ENCODE results near the gene CITED2.

CITED2 gene

GRCh38 chr6:139386404-139386803 lies 12.0 kb upstream of the CITED2 start:
- no peak overlapping the region for H3K4me3 ChIP-seq (ENCODE audit: low read depth, low read length)

GRCh38 chr6:139381216-139381865 lies 6.9 kb upstream of the CITED2 start:
- H3K4me3 ChIP-seq (ENCODE audit: low read depth, low read length), result no peak overlapping the region

- H3K4me3 ChIP-seq (ENCODE audit: low read depth, low read length), result no peak overlapping the region
Observed at GRCh38 chr6:139380611-139381010, 6.2 kb upstream of the CITED2 start.

- no peak overlapping the region for H3K4me3 ChIP-seq (ENCODE audit: low read depth, low read length)
Observed at GRCh38 chr6:139380168-139380567, 5.7 kb upstream of the CITED2 start.

GRCh38 chr6:139378882-139379341 lies 4.5 kb upstream of the CITED2 start:
- no peak overlapping the region for H3K4me3 ChIP-seq (ENCODE audit: low read depth, low read length)

DNA sequence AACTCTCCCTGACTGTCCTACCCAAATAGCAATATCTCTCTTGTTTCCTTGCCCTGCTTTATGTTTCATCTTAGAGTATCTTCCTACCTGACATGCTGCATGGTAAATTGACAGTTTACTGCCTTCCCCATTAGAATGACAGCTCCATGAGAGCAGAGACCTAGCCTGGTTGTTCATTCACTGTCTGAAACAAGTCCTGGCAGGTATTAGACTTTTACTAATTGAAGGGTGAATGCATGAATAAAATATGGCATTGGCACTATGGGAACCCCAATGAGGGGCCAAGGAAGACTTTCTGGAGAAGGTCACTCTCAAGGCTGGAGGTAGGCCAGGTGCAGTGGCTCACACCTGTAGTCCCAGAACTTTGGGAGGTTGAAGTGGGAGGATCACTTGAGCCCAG lies 3.8 kb upstream of the CITED2 start:
- H3K4me3 ChIP-seq (ENCODE audit: low read depth, low read length), result no peak overlapping the region

GRCh38 chr6:139376604-139377218 lies 2.3 kb upstream of the CITED2 start:
- no peak overlapping the region for H3K4me3 ChIP-seq (ENCODE audit: low read depth, low read length)

DNA sequence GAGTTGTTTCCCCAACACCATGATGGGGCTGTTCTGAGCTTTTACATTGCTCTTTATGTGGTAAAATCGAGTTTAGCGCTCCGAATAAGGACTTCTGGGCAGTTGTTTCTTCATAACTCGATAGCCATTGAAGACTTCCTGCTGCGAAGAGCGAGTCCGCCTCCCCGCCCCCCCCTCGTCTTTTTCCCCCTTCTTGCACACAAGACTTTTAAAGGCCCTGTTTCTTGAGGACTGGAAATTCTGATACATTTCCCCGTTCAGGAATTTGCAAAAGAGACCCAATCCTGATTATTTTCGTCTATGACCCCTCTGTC lies 1.5 kb upstream of the CITED2 start:
- H3K4me3 ChIP-seq (ENCODE audit: low read depth, low read length), result peak overlapping the region; percentile 97

- H3K4me3 ChIP-seq (ENCODE audit: low read depth, low read length), result peak overlapping the region; percentile 97
Observed at GRCh38 chr6:139375226-139376016, 973 bp upstream of the CITED2 start.

- H3K4me3 ChIP-seq (ENCODE audit: low read depth, low read length), result peak overlapping the region; percentile 97
Observed at GRCh38 chr6:139373928-139374356, 506 bp downstream of the CITED2 start.

GRCh38 chr6:139373154-139373927 lies 1.1 kb downstream of the CITED2 start:
- peak overlapping the region; percentile 97 for H3K4me3 ChIP-seq (ENCODE audit: low read depth, low read length)

GRCh38 chr6:139372326-139373153 lies 1.9 kb downstream of the CITED2 start:
- peak overlapping the region; percentile 97 for H3K4me3 ChIP-seq (ENCODE audit: low read depth, low read length)

- no peak overlapping the region for H3K4me3 ChIP-seq (ENCODE audit: low read depth, low read length)
Observed at GRCh38 chr6:139371421-139372203, 2.8 kb downstream of the CITED2 start.

GRCh38 chr6:139370999-139371345 lies 3.5 kb downstream of the CITED2 start:
- H3K4me3 ChIP-seq (ENCODE audit: low read depth, low read length), result no peak overlapping the region

GRCh38 chr6:139370283-139370998 lies 4.0 kb downstream of the CITED2 start:
- H3K4me3 ChIP-seq (ENCODE audit: low read depth, low read length), result no peak overlapping the region

- H3K4me3 ChIP-seq (ENCODE audit: low read depth, low read length), result no peak overlapping the region
Observed at GRCh38 chr6:139369568-139370282, 4.7 kb downstream of the CITED2 start.

- no peak overlapping the region for H3K4me3 ChIP-seq (ENCODE audit: low read depth, low read length)
Observed at GRCh38 chr6:139369068-139369467, 5.4 kb downstream of the CITED2 start.

DNA sequence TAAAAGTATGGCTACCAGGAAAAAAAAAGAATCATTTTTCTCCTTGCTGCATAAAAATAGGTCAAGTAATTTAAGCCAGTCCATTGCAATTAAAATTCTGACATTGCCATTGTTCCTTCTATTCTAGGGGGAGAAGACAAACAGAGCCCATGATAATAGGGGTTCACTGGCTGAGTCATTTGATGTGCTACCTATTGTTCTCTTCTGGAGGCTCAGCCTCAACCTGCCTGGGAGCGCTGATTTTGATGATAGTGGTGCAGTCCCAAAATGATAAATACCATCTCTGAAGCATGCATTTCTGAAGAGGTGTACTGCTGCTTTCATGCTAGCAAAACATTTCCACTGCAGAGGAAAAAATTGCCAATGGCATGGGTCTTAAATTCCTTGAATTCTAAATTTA lies 5.8 kb downstream of the CITED2 start:
- H3K4me3 ChIP-seq (ENCODE audit: low read depth, low read length), result no peak overlapping the region

Measured in iPS-11a (cell line).